DND-41 (cell line): ENCODE measurements around the gene B3GALT6.

Experiments
- ATAC-seq: fragments of 200-7000 bp; cut with Tn5 transposase; 3 replicates; pipeline ENCODE4 v1.9.1; 2021; ENCODE audit warnings: low read depth; ENCODE audit not compliant: insufficient read depth
- DNase-seq: peaks from one replicate; pipeline ENCODE4 v3.0.0-alpha.2; 2020
- H2AFZ ChIP-seq: 2 replicates; pipeline ENCODE4 v1.6.0; 2012; ENCODE audit warnings: low read depth, low read length
- H3K27ac ChIP-seq: 2 replicates; pipeline ENCODE4 v1.5.1; 2012; ENCODE audit warnings: low read length, inconsistent platforms
- H3K27me3 ChIP-seq: fragments of 200-600 bp; sonication (generic); 2 replicates; pipeline ENCODE4 v1.6.0; 2012; ENCODE audit warnings: low read length, mild to moderate bottlenecking, inconsistent platforms; ENCODE audit not compliant: insufficient read depth, poor library complexity
- H3K36me3 ChIP-seq: 2 replicates; pipeline ENCODE4 v1.5.1; 2012; ENCODE audit warnings: low read length, inconsistent platforms; ENCODE audit not compliant: insufficient read depth
- H3K4me1 ChIP-seq: 2 replicates; pipeline ENCODE4 v1.5.1; 2012; ENCODE audit warnings: mild to moderate bottlenecking, low read length; ENCODE audit not compliant: insufficient read depth
- H3K4me2 ChIP-seq: 2 replicates; pipeline ENCODE4 v1.6.0; 2012; ENCODE audit warnings: mild to moderate bottlenecking, moderate library complexity, low read length, inconsistent platforms; ENCODE audit not compliant: insufficient read depth
- H3K4me3 ChIP-seq, 2 experiments: fragments of 200-600 bp in 1 of 2; shearing (Covaris generic) in 1 of 2; 2 replicates each; pipeline ENCODE4 v1.5.1; 2012 to 2016; ENCODE audit warnings: inconsistent platforms in 2 of 2, low read length in 2 of 2, mild to moderate bottlenecking in 2 of 2, low read depth in 1 of 2, moderate library complexity in 1 of 2
- H3K79me2 ChIP-seq: 2 replicates; pipeline ENCODE4 v1.6.0; 2012; ENCODE audit warnings: low read length, inconsistent platforms; ENCODE audit not compliant: insufficient read depth
- H3K9ac ChIP-seq: 2 replicates; pipeline ENCODE4 v1.6.0; 2012; ENCODE audit warnings: low read depth, mild to moderate bottlenecking, inconsistent platforms, low read length, moderate library complexity
- H3K9me3 ChIP-seq: 2 replicates; pipeline ENCODE4 v1.5.1; 2012; ENCODE audit warnings: low read length, moderate library complexity, mild to moderate bottlenecking, inconsistent platforms; ENCODE audit not compliant: insufficient read depth, severe bottlenecking
- H4K20me1 ChIP-seq: 2 replicates; pipeline ENCODE4 v1.6.0; 2012; ENCODE audit warnings: low read length; ENCODE audit not compliant: insufficient read depth
- CTCF ChIP-seq: IDR thresholded peaks from 2 replicates; pipeline ENCODE4 v1.5.1; 2012; ENCODE audit warnings: borderline replicate concordance, low read length, moderate library complexity, mild to moderate bottlenecking; ENCODE audit not compliant: poor library complexity, severe bottlenecking; ENCODE audit errors: extremely low read depth
- EZH2 ChIP-seq: IDR thresholded peaks from 3 replicates; pipeline ENCODE4 v1.6.1; 2012; ENCODE audit warnings: borderline replicate concordance, low read depth, mild to moderate bottlenecking, moderate library complexity, low read length, inconsistent platforms; ENCODE audit not compliant: severe bottlenecking

B3GALT6 gene

GRCh38 chr1:1210726-1211540 is 21.1 kb upstream of the B3GALT6 start:
- no peaks in the 10 kb centered on the region for H3K9me3 ChIP-seq
- no peak overlapping the region for H3K4me2 ChIP-seq
- no peaks in the 10 kb centered on the region for H3K79me2 ChIP-seq
- H3K4me1 ChIP-seq = peaks cover 14% of the 10 kb centered on the region
- no peak overlapping the region for H3K27ac ChIP-seq
- TF ChIP-seq CTCF = no peak
- no peak for TF ChIP-seq EZH2
- peaks cover 4% of the 10 kb centered on the region for H3K27me3 ChIP-seq
- H3K9ac ChIP-seq = no peak overlapping the region
- no peak for DNase-seq
- no peak for ATAC-seq
- peaks cover 23% of the 10 kb centered on the region for H4K20me1 ChIP-seq
- H2AFZ ChIP-seq = no peak overlapping the region
- no peak overlapping the region for H3K4me3 ChIP-seq
- peaks cover 6% of the 10 kb centered on the region; the same call in 1 of the 2 replicates for H3K36me3 ChIP-seq

- Histone ChIP-seq H3K79me2 (no peaks in the 10 kb centered on the region), H3K4me2 (no peak overlapping the region), H3K36me3 (peaks cover 14% of the 10 kb centered on the region), H3K9ac (no peak overlapping the region), H3K4me3 (no peak overlapping the region), H3K27ac (no peak overlapping the region), H3K4me1 (peaks cover 14% of the 10 kb centered on the region), H3K27me3 (peaks cover 4% of the 10 kb centered on the region), H2AFZ (no peak overlapping the region), H4K20me1 (peaks cover 31% of the 10 kb centered on the region), H3K9me3 (no peaks in the 10 kb centered on the region)
- ATAC-seq (no peak), DNase-seq (no peak)
- no peak for TF ChIP-seq EZH2
- no peak for TF ChIP-seq CTCF
Observed at GRCh38 chr1:1211541-1212441, 20.2 kb upstream of the B3GALT6 start.

- ATAC-seq (peak; percentile 39), DNase-seq (peak; percentile 52)
- Histone ChIP-seq H2AFZ (no peak overlapping the region), H3K79me2 (no peaks in the 10 kb centered on the region), H3K4me2 (no peak overlapping the region), H3K27me3 (peaks cover 4% of the 10 kb centered on the region), H3K27ac (no peak overlapping the region), H3K4me1 (peaks cover 14% of the 10 kb centered on the region), H3K4me3 (no peak overlapping the region), H3K9ac (no peak overlapping the region), H3K9me3 (no peaks in the 10 kb centered on the region), H4K20me1 (peaks cover 29% of the 10 kb centered on the region), H3K36me3 (peaks cover 20% of the 10 kb centered on the region)
- TF ChIP-seq CTCF (no peak), EZH2 (no peak)
Observed at GRCh38 chr1:1212780-1213344, 19.2 kb upstream of the B3GALT6 start.
